Measurements from ENCODE around the gene POC1B. TPM values are rescaled to one million over a fixed set of nuclear protein-coding genes. Genes with fewer than 3 reads are reported as not detected.

POC1B gene
- polyA plus RNA-seq, 1 donor (not counting 4 experiments of a cell fraction or from before 2014, with no cell fraction given): 16.4 TPM

GRCh38 chr12:89469361-89469760 lies 56.5 kb downstream of the POC1B start:
- Histone ChIP-seq H3K27ac (ENCODE audit: control insufficient read depth, insufficient read depth, low read length) (no peak overlapping the region), H3K4me2 (ENCODE audit: control insufficient read depth, extremely low read depth, insufficient read depth, low read depth, low read length) (peak overlapping the region; percentile 29)
- FAIRE-seq: peak; percentile 77

GRCh38 chr12:89468648-89469326 lies 57.1 kb downstream of the POC1B start:
- no peaks in the 10 kb centered on the region for H3K27me3 ChIP-seq (ENCODE audit: control insufficient read depth, extremely low read depth, insufficient read depth, low read length)
- TF ChIP-seq CTCF (optimal IDR thresholded peaks at IDR 0.05 in 1 of 3, IDR thresholded peaks at IDR 0.05 in 1 of 3, conservative IDR thresholded peaks at IDR 0.05 in 1 of 3; ENCODE audit: extremely low read depth in 1 of 3, insufficient read depth in 2 of 3, low read length in 3 of 3): no peak
- TF ChIP-seq EZH2 (IDR thresholded peaks at IDR 0.05; ENCODE audit: low read length): no peak
- no peaks in the 10 kb centered on the region for H3K9me1 ChIP-seq (ENCODE audit: control insufficient read depth, extremely low read depth, insufficient read depth, low read length)
- H3K9ac ChIP-seq (ENCODE audit: control insufficient read depth, extremely low read depth, insufficient read depth, low read length): no peak overlapping the region
- H3K36me3 ChIP-seq (ENCODE audit: control insufficient read depth in 2 of 2, extremely low read depth in 1 of 2, insufficient read depth in 2 of 2, low read length in 2 of 2): peaks cover 0 to 3% of the 10 kb centered on the region in 2 experiments
- H3K79me2 ChIP-seq (ENCODE audit: control insufficient read depth, insufficient read depth, low read length): no peaks in the 10 kb centered on the region
- H3K27ac ChIP-seq (ENCODE audit: control insufficient read depth, insufficient read depth, low read length): no peak overlapping the region
- no peak for FAIRE-seq
- no peak for DNase-seq (ENCODE audit: low read depth, low spot score)
- H4K20me1 ChIP-seq (ENCODE audit: control insufficient read depth, extremely low read depth, insufficient read depth, low read length): no peaks in the 10 kb centered on the region
- dilution Hi-C loops (cut with MboI; ENCODE audit: extremely low pct_ligation_motif_present, low sequenced_read_pairs): loop anchor here (25.0 kb wide), 1 partner anchor 406 kb away; no protein-coding TSS in a partner anchor
- H2AFZ ChIP-seq (ENCODE audit: control insufficient read depth, low read length): no peak overlapping the region
- no peaks in the 10 kb centered on the region for H3K9me3 ChIP-seq (ENCODE audit: control insufficient read depth, low read depth, low read length)
- H3K4me3 ChIP-seq (ENCODE audit: control insufficient read depth in 2 of 3, extremely low read depth in 1 of 3, insufficient read depth in 2 of 3, low read depth in 1 of 3, low read length in 3 of 3): no peak overlapping the region
- H3K4me2 ChIP-seq (ENCODE audit: control insufficient read depth, extremely low read depth, insufficient read depth, low read depth, low read length): no peak overlapping the region
- peaks cover 18% of the 10 kb centered on the region for H3K4me1 ChIP-seq (ENCODE audit: control insufficient read depth, extremely low read depth, insufficient read depth, low read length)

More at GRCh38 chr12:89469361-89469760, 56.5 kb downstream of the POC1B start:
- no peak for DNase-seq (ENCODE audit: low read depth, low spot score)
- dilution Hi-C loops (cut with MboI; ENCODE audit: extremely low pct_ligation_motif_present, low sequenced_read_pairs): loop anchor here (25.0 kb wide), 1 partner anchor 407 kb away; no protein-coding TSS in a partner anchor
- Histone ChIP-seq H3K4me1 (ENCODE audit: control insufficient read depth, extremely low read depth, insufficient read depth, low read length) (peaks cover 18% of the 10 kb centered on the region), H3K9ac (ENCODE audit: control insufficient read depth, extremely low read depth, insufficient read depth, low read length) (no peak overlapping the region), H2AFZ (ENCODE audit: control insufficient read depth, low read length) (peak overlapping the region; percentile 37), H4K20me1 (ENCODE audit: control insufficient read depth, extremely low read depth, insufficient read depth, low read length) (no peaks in the 10 kb centered on the region), H3K36me3 (ENCODE audit: control insufficient read depth in 2 of 2, extremely low read depth in 1 of 2, insufficient read depth in 2 of 2, low read length in 2 of 2) (peaks cover 0 to 3% of the 10 kb centered on the region in 2 experiments), H3K4me3 (ENCODE audit: control insufficient read depth in 2 of 3, extremely low read depth in 1 of 3, insufficient read depth in 2 of 3, low read depth in 1 of 3, low read length in 3 of 3) (no peak overlapping the region), H3K9me1 (ENCODE audit: control insufficient read depth, extremely low read depth, insufficient read depth, low read length) (no peaks in the 10 kb centered on the region), H3K9me3 (ENCODE audit: control insufficient read depth, low read depth, low read length) (no peaks in the 10 kb centered on the region), H3K79me2 (ENCODE audit: control insufficient read depth, insufficient read depth, low read length) (no peaks in the 10 kb centered on the region), H3K27me3 (ENCODE audit: control insufficient read depth, extremely low read depth, insufficient read depth, low read length) (no peaks in the 10 kb centered on the region)
- TF ChIP-seq CTCF (optimal IDR thresholded peaks at IDR 0.05 in 1 of 3, IDR thresholded peaks at IDR 0.05 in 1 of 3, conservative IDR thresholded peaks at IDR 0.05 in 1 of 3; ENCODE audit: extremely low read depth in 1 of 3, insufficient read depth in 2 of 3, low read length in 3 of 3) (no peak), EZH2 (IDR thresholded peaks at IDR 0.05; ENCODE audit: low read length) (no peak)

Measured in keratinocyte (primary cell).